GM12891 (cell line): Measurements from ENCODE around the gene KIF4B. TPM values are rescaled to one million over a fixed set of nuclear protein-coding genes. Genes with fewer than 3 reads are reported as not detected.
"Not testable (repeated sequence)": the region's sequence is repeated elsewhere in the genome, so short reads cannot be mapped to it uniquely, and the experiment has no call there.

Source experiments
- DNase-seq: peaks from one replicate; pipeline ENCODE4 v3.0.0; 2011; ENCODE audit warnings: low spot score; ENCODE audit not compliant: insufficient read length
- FAIRE-seq: peaks from 2 replicates; lab custom pipeline; 2011; peaks lifted over from hg19 to GRCh38; lab: Jason Lieb, UNC
- PAX5 ChIP-seq: IDR thresholded peaks from 2 replicates; pipeline ENCODE4 v1.6.1; 2011; ENCODE audit warnings: low read length, moderate library complexity, mild to moderate bottlenecking; ENCODE audit not compliant: insufficient read depth, severe bottlenecking
- POLR2A ChIP-seq: IDR thresholded peaks from 2 replicates; pipeline ENCODE4 v1.6.1; 2011; ENCODE audit warnings: low read depth, low read length, control low read depth
- POLR2AphosphoS5 ChIP-seq: IDR thresholded peaks from 2 replicates; pipeline ENCODE4 v1.6.1; 2011; ENCODE audit warnings: low read depth, low read length, control low read depth
- POU2F2 ChIP-seq: IDR thresholded peaks from 2 replicates; pipeline ENCODE4 v1.6.1; 2011; ENCODE audit warnings: low read depth, mild to moderate bottlenecking, control low read depth, low read length, moderate library complexity
- SPI1 ChIP-seq: IDR thresholded peaks from 2 replicates; pipeline ENCODE4 v1.6.1; 2011; ENCODE audit warnings: low read depth, low read length, control low read depth
- TAF1 ChIP-seq: IDR thresholded peaks from 2 replicates; pipeline ENCODE4 v1.6.1; 2011; ENCODE audit warnings: low read depth, low read length, control low read depth
- polyA plus RNA-seq: library from polyadenylated mRNA; unstranded; fragments of >200 nt; gene quantifications from one replicate; pipeline ENCODE4 v1.2.1, GENCODE V29; 2012; ENCODE audit warnings: low read depth, missing spikeins, inconsistent platforms; ENCODE audit not compliant: missing spikeins

KIF4B gene
- not detected for polyA plus RNA-seq

GRCh38 chr5:155013526-155013925 is at the start of gene KIF4B:
Gene KIF4B, plus strand, starts transcription at chr5:155013755. Its CDS starts 105 bp downstream, at chr5:155013860.
- no peak for FAIRE-seq
- no peak for DNase-seq
- no peak for TF ChIP-seq POLR2A
- no peak for TF ChIP-seq SPI1
- no peak for TF ChIP-seq TAF1
- TF ChIP-seq POU2F2, result no peak
- TF ChIP-seq PAX5, result no peak
- TF ChIP-seq POLR2AphosphoS5, result no peak

GRCh38 chr5:154966081-154966841 is 47.3 kb upstream of the KIF4B start:
- no peak for FAIRE-seq

GRCh38 chr5:154966874-154967273 is 46.7 kb upstream of the KIF4B start:
- DNase-seq (no peak), FAIRE-seq (no peak)
- TF ChIP-seq PAX5 (no peak), POLR2A (no peak), POLR2AphosphoS5 (no peak), SPI1 (no peak), POU2F2 (no peak), TAF1 (no peak)

More at GRCh38 chr5:154966081-154966841, 47.3 kb upstream of the KIF4B start:
- no peak for DNase-seq
- no peak for TF ChIP-seq SPI1

GRCh38 chr5:154967421-154968024 is 46.0 kb upstream of the KIF4B start:
- no peak for FAIRE-seq
- DNase-seq, result no peak
- no peak for TF ChIP-seq POLR2A
- no peak for TF ChIP-seq SPI1
- no peak for TF ChIP-seq POLR2AphosphoS5
- TF ChIP-seq PAX5, result no peak
- no peak for TF ChIP-seq TAF1
- TF ChIP-seq POU2F2, result no peak

GRCh38 chr5:154968953-154969352 is 44.6 kb upstream of the KIF4B start:
- DNase-seq (no peak), FAIRE-seq (no peak)
- TF ChIP-seq SPI1 (no peak), PAX5 (no peak), POLR2AphosphoS5 (no peak), POU2F2 (no peak), TAF1 (no peak), POLR2A (no peak)

- DNase-seq, result no peak
- FAIRE-seq, result no peak
- TF ChIP-seq PAX5 (no peak), SPI1 (no peak), POLR2AphosphoS5 (no peak), TAF1 (no peak), POLR2A (no peak), POU2F2 (no peak)
These were observed 42.8 kb upstream of the KIF4B start for GRCh38 chr5:154970759-154971158.

- DNase-seq, result no peak
- TF ChIP-seq PAX5, result no peak
- TF ChIP-seq POLR2AphosphoS5, result no peak
- no peak for TF ChIP-seq TAF1
- no peak for TF ChIP-seq POU2F2
- no peak for TF ChIP-seq POLR2A
- TF ChIP-seq SPI1, result no peak
- no peak for FAIRE-seq
These were observed 42.1 kb upstream of the KIF4B start for GRCh38 chr5:154971501-154971900.

- TF ChIP-seq PAX5, result no peak
- no peak for TF ChIP-seq SPI1
- FAIRE-seq, result no peak
- DNase-seq, result no peak
These were observed 41.0 kb upstream of the KIF4B start for GRCh38 chr5:154972476-154973080.

- not testable (repeated sequence) for FAIRE-seq, DNase-seq
These were observed 37.5 kb upstream of the KIF4B start for GRCh38 chr5:154976082-154976481.

GRCh38 chr5:154977409-154977808 is 36.1 kb upstream of the KIF4B start:
- FAIRE-seq, result no peak
- TF ChIP-seq SPI1, result peak; percentile 21; the same call in 1 of the 2 replicates
- TF ChIP-seq POLR2AphosphoS5, result no peak
- DNase-seq, result no peak

- not testable (repeated sequence) for FAIRE-seq, DNase-seq
These were observed 35.3 kb upstream of the KIF4B start for GRCh38 chr5:154978294-154978693.
